ENCODE results near the gene BMP2K. TPM values are rescaled to one million over a fixed set of nuclear protein-coding genes. Genes with fewer than 3 reads are reported as not detected.
"Not testable (repeated sequence)": the region's sequence is repeated elsewhere in the genome, so short reads cannot be mapped to it uniquely, and the experiment has no call there.

BMP2K gene
- total RNA-seq, 2 experiments from 2014 or later, result 22.6 to 25.1 TPM

- DNase-seq; H3K4me1 Mint-ChIP-seq; H3K9me3 Mint-ChIP-seq; ATAC-seq (ENCODE audit: low read depth); H3K4me3 Mint-ChIP-seq; POLR2A ChIA-PET; H3K27me3 Mint-ChIP-seq; H3K27ac Mint-ChIP-seq: not testable (repeated sequence)
- H3K36me3 Mint-ChIP-seq, result peaks cover 22% of the 10 kb centered on the region
Observed at GRCh38 chr4:78868712-78869111, 92.6 kb downstream of the BMP2K start.

GRCh38 chr4:78870056-78870455 is 93.9 kb downstream of the BMP2K start:
- no peaks in the 10 kb centered on the region for H3K9me3 Mint-ChIP-seq
- POLR2A ChIA-PET, result no interaction called here
- H3K36me3 Mint-ChIP-seq, result peaks cover 25% of the 10 kb centered on the region
- H3K4me1 Mint-ChIP-seq, result no peaks in the 10 kb centered on the region
- no peak for ATAC-seq (ENCODE audit: low read depth)
- H3K27me3 Mint-ChIP-seq, result no peaks in the 10 kb centered on the region
- DNase-seq, result no peak
- no peak overlapping the region for H3K27ac Mint-ChIP-seq
- no peak overlapping the region for H3K4me3 Mint-ChIP-seq

GRCh38 chr4:78876568-78877320 is 100.6 kb downstream of the BMP2K start:
- peaks cover 16% of the 10 kb centered on the region for H3K36me3 Mint-ChIP-seq
- no peaks in the 10 kb centered on the region for H3K27me3 Mint-ChIP-seq
- POLR2A ChIA-PET, result no interaction called here
- no peaks in the 10 kb centered on the region for H3K4me1 Mint-ChIP-seq
- no peak for DNase-seq
- no peak overlapping the region for H3K27ac Mint-ChIP-seq
- H3K9me3 Mint-ChIP-seq, result no peaks in the 10 kb centered on the region
- ATAC-seq (ENCODE audit: low read depth), result no peak
- no peak overlapping the region for H3K4me3 Mint-ChIP-seq

- Mint-ChIP-seq H3K4me3 (no peak overlapping the region), H3K4me1 (no peaks in the 10 kb centered on the region), H3K27ac (no peak overlapping the region), H3K36me3 (peaks cover 8% of the 10 kb centered on the region), H3K27me3 (no peaks in the 10 kb centered on the region), H3K9me3 (no peaks in the 10 kb centered on the region)
- ATAC-seq (ENCODE audit: low read depth) (no peak), DNase-seq (no peak)
- POLR2A ChIA-PET, result no interaction called here
Observed at GRCh38 chr4:78878031-78878430, 101.9 kb downstream of the BMP2K start.

GRCh38 chr4:78880874-78881492 is 104.8 kb downstream of the BMP2K start:
- ATAC-seq (ENCODE audit: low read depth), result no peak
- Mint-ChIP-seq H3K27me3 (no peaks in the 10 kb centered on the region), H3K9me3 (no peaks in the 10 kb centered on the region), H3K4me1 (no peaks in the 10 kb centered on the region), H3K36me3 (peaks cover 3% of the 10 kb centered on the region), H3K4me3 (no peak overlapping the region), H3K27ac (no peak overlapping the region)
- no peak for DNase-seq
- POLR2A ChIA-PET, result interaction anchor here (0.6 kb wide), 1 partner anchor 223 kb away, joined by 3 read pairs; no protein-coding TSS in a partner anchor

GRCh38 chr4:78885598-78885997 is 109.4 kb downstream of the BMP2K start:
- POLR2A ChIA-PET, result no interaction called here
- peaks cover 1% of the 10 kb centered on the region for H3K4me1 Mint-ChIP-seq
- no peak for ATAC-seq (ENCODE audit: low read depth)

GRCh38 chr4:78889955-78890354 is 113.8 kb downstream of the BMP2K start:
- Mint-ChIP-seq H3K9me3 (no peaks in the 10 kb centered on the region), H3K4me1 (peaks cover 3% of the 10 kb centered on the region), H3K36me3 (peaks cover 25% of the 10 kb centered on the region), H3K27me3 (no peaks in the 10 kb centered on the region), H3K4me3 (no peak overlapping the region), H3K27ac (no peak overlapping the region)
- POLR2A ChIA-PET, result no interaction called here
- no peak for ATAC-seq (ENCODE audit: low read depth)
- DNase-seq, result no peak

More at GRCh38 chr4:78885598-78885997, 109.4 kb downstream of the BMP2K start:
- DNase-seq, result no peak
- no peak overlapping the region for H3K27ac Mint-ChIP-seq
- H3K27me3 Mint-ChIP-seq, result no peaks in the 10 kb centered on the region
- no peak overlapping the region for H3K4me3 Mint-ChIP-seq
- H3K9me3 Mint-ChIP-seq, result no peaks in the 10 kb centered on the region
- H3K36me3 Mint-ChIP-seq, result peaks cover 14% of the 10 kb centered on the region

GRCh38 chr4:78899302-78899701 is 123.2 kb downstream of the BMP2K start:
- POLR2A ChIA-PET, result no interaction called here
- DNase-seq (no peak), ATAC-seq (ENCODE audit: low read depth) (no peak)
- Mint-ChIP-seq H3K4me3 (no peak overlapping the region), H3K27ac (no peak overlapping the region), H3K36me3 (peaks cover 25% of the 10 kb centered on the region), H3K27me3 (no peaks in the 10 kb centered on the region), H3K4me1 (no peaks in the 10 kb centered on the region), H3K9me3 (no peaks in the 10 kb centered on the region)

GRCh38 chr4:78901882-78902281 is 125.7 kb downstream of the BMP2K start:
- no peak for ATAC-seq (ENCODE audit: low read depth)

GRCh38 chr4:78902298-78902697 is 126.1 kb downstream of the BMP2K start:
- H3K4me1 Mint-ChIP-seq, result no peaks in the 10 kb centered on the region
- no peak for DNase-seq

More at GRCh38 chr4:78901882-78902281, 125.7 kb downstream of the BMP2K start:
- H3K36me3 Mint-ChIP-seq, result peaks cover 25% of the 10 kb centered on the region
- no peaks in the 10 kb centered on the region for H3K4me1 Mint-ChIP-seq
- H3K9me3 Mint-ChIP-seq, result no peaks in the 10 kb centered on the region
- no peak overlapping the region for H3K4me3 Mint-ChIP-seq
- POLR2A ChIA-PET, result no interaction called here
- H3K27ac Mint-ChIP-seq, result no peak overlapping the region
- no peak for DNase-seq
- H3K27me3 Mint-ChIP-seq, result no peaks in the 10 kb centered on the region

GRCh38 chr4:78904143-78904542 is 128.0 kb downstream of the BMP2K start:
- DNase-seq (no peak), ATAC-seq (ENCODE audit: low read depth) (no peak)
- peaks cover 24% of the 10 kb centered on the region for H3K36me3 Mint-ChIP-seq
- no peaks in the 10 kb centered on the region for H3K4me1 Mint-ChIP-seq
- no peaks in the 10 kb centered on the region for H3K9me3 Mint-ChIP-seq
- no peak overlapping the region for H3K4me3 Mint-ChIP-seq
- POLR2A ChIA-PET, result no interaction called here
- no peaks in the 10 kb centered on the region for H3K27me3 Mint-ChIP-seq
- no peak overlapping the region for H3K27ac Mint-ChIP-seq

More at GRCh38 chr4:78902298-78902697, 126.1 kb downstream of the BMP2K start:
- H3K27ac Mint-ChIP-seq, result no peak overlapping the region
- POLR2A ChIA-PET, result no interaction called here
- H3K27me3 Mint-ChIP-seq, result no peaks in the 10 kb centered on the region
- peaks cover 25% of the 10 kb centered on the region for H3K36me3 Mint-ChIP-seq
- ATAC-seq (ENCODE audit: low read depth), result no peak
- no peak overlapping the region for H3K4me3 Mint-ChIP-seq
- no peaks in the 10 kb centered on the region for H3K9me3 Mint-ChIP-seq

GRCh38 chr4:78907638-78908037 is 131.5 kb downstream of the BMP2K start:
- Mint-ChIP-seq H3K4me3 (no peak overlapping the region), H3K9me3 (no peaks in the 10 kb centered on the region), H3K4me1 (no peaks in the 10 kb centered on the region), H3K27me3 (no peaks in the 10 kb centered on the region), H3K36me3 (peaks cover 36% of the 10 kb centered on the region), H3K27ac (no peak overlapping the region)
- no peak for DNase-seq
- POLR2A ChIA-PET, result no interaction called here
- no peak for ATAC-seq (ENCODE audit: low read depth)

- H3K27me3 Mint-ChIP-seq; H3K27ac Mint-ChIP-seq; H3K9me3 Mint-ChIP-seq; H3K4me1 Mint-ChIP-seq; POLR2A ChIA-PET; DNase-seq; H3K4me3 Mint-ChIP-seq; ATAC-seq (ENCODE audit: low read depth): not testable (repeated sequence)
- peaks cover 32% of the 10 kb centered on the region for H3K36me3 Mint-ChIP-seq
Observed at GRCh38 chr4:78908974-78909373, 132.8 kb downstream of the BMP2K start.

- H3K4me3 Mint-ChIP-seq, result no peak overlapping the region
- H3K4me1 Mint-ChIP-seq, result no peaks in the 10 kb centered on the region
- POLR2A ChIA-PET, result no interaction called here
- H3K27me3 Mint-ChIP-seq, result no peaks in the 10 kb centered on the region
- no peak overlapping the region for H3K27ac Mint-ChIP-seq
- DNase-seq, result no peak
- H3K9me3 Mint-ChIP-seq, result no peaks in the 10 kb centered on the region
- ATAC-seq (ENCODE audit: low read depth), result no peak
- peaks cover 32% of the 10 kb centered on the region for H3K36me3 Mint-ChIP-seq
Observed at GRCh38 chr4:78910612-78911011, 134.5 kb downstream of the BMP2K start.
